Liver (tissue), 2 donors: Measurements from ENCODE around the gene MORC4.

Experiments used
- REST ChIP-seq: IDR thresholded peaks from 2 replicates; pipeline ENCODE4 v1.6.1; 2016; ENCODE audit warnings: antibody characterized with exemption, mild to moderate bottlenecking
- TAF1 ChIP-seq: conservative IDR thresholded peaks from 2 replicates; pipeline ENCODE4 v1.6.1; 2016; ENCODE audit warnings: antibody characterized with exemption, mild to moderate bottlenecking
- donor health status: healthy.

- no peak for TF ChIP-seq REST
- TF ChIP-seq TAF1: no peak
Measured at GRCh38 chrX:106952538-106952937, 47.5 kb downstream of the MORC4 start.
